DND-41 (cell line): ENCODE measurements around the gene PIEZO1.

ENCODE experiments used
- CTCF ChIP-seq: IDR thresholded peaks from 2 replicates; pipeline ENCODE4 v1.5.1; 2012; ENCODE audit warnings: borderline replicate concordance, low read length, moderate library complexity, mild to moderate bottlenecking; ENCODE audit not compliant: poor library complexity, severe bottlenecking; ENCODE audit errors: extremely low read depth
- EZH2 ChIP-seq: IDR thresholded peaks from 3 replicates; pipeline ENCODE4 v1.6.1; 2012; ENCODE audit warnings: borderline replicate concordance, low read depth, mild to moderate bottlenecking, moderate library complexity, low read length, inconsistent platforms; ENCODE audit not compliant: severe bottlenecking

GRCh38 chr16:88692861-88693260 lies 92.2 kb downstream of the PIEZO1 start:
- TF ChIP-seq CTCF (no peak), EZH2 (no peak)
